GM10248 (cell line): Measurements from ENCODE around the gene SPRR4.

Source experiments
- CTCF ChIA-PET: fragments of 300-600 bp; sonication (Branson Sonifier 250); formaldehyde crosslinking; extraction: SDS; loops from one replicate; lab custom pipeline; 2021; ENCODE audit warnings: antibody characterized with exemption; lab: Yijun Ruan, JAX
- POLR2A ChIA-PET: fragments of 350-650 bp; sonication (Branson Sonifier 250); formaldehyde crosslinking; extraction: SDS; loops from one replicate; lab custom pipeline; 2020; ENCODE audit warnings: antibody characterized with exemption; lab: Yijun Ruan, JAX
- DNase-seq: peaks from one replicate; pipeline ENCODE4 v3.0.0; 2012; ENCODE audit errors: extremely low spot score
- CTCF ChIP-seq: IDR thresholded peaks from 2 replicates; pipeline ENCODE4 v1.5.1; 2012; ENCODE audit warnings: mild to moderate bottlenecking, low read depth; ENCODE audit errors: extremely low read depth, missing control alignments, control extremely low read depth

Gene SPRR4

GRCh38 chr1:152982076-152982475, 11.6 kb downstream of the SPRR4 start:
- ChIA-PET CTCF (interaction anchor here (2.4 kb wide), 1 partner anchor 10 kb away, joined by 7 read pairs; no protein-coding TSS in a partner anchor), POLR2A (no interaction called here)
- DNase-seq: no peak
- no peak for TF ChIP-seq CTCF

GRCh38 chr1:152983234-152983633, 12.8 kb downstream of the SPRR4 start:
- ChIA-PET CTCF (interaction anchor here (1.8 kb wide), 1 partner anchor 16 kb away, joined by 4 read pairs; no protein-coding TSS in a partner anchor), POLR2A (no interaction called here)
- TF ChIP-seq CTCF: no peak
- DNase-seq: no peak

- no peak for DNase-seq
- ChIA-PET POLR2A (no interaction called here), CTCF (interaction anchor here (1.8 kb wide), 1 partner anchor 16 kb away, joined by 4 read pairs; no protein-coding TSS in a partner anchor)
- TF ChIP-seq CTCF: no peak
Observed at GRCh38 chr1:152983743-152984142, 13.3 kb downstream of the SPRR4 start, which contains the start of gene SPRR1A. Gene SPRR1A, plus strand, starts transcription at chr1:152984081. Its CDS starts 1,150 bp downstream, at chr1:152985231.

- CTCF ChIA-PET: no interaction called here
- DNase-seq: no peak
- POLR2A ChIA-PET: no interaction called here
- no peak for TF ChIP-seq CTCF
Observed at GRCh38 chr1:152986578-152986977, 16.1 kb downstream of the SPRR4 start.

- POLR2A ChIA-PET: no interaction called here
- DNase-seq: no peak
- no peak for TF ChIP-seq CTCF
Observed at GRCh38 chr1:152993186-152993585, 22.7 kb downstream of the SPRR4 start.

GRCh38 chr1:152995842-152996241, 25.4 kb downstream of the SPRR4 start:
- ChIA-PET POLR2A (no interaction called here), CTCF (no interaction called here)
- DNase-seq: no peak
- TF ChIP-seq CTCF: no peak

More at GRCh38 chr1:152993186-152993585, 22.7 kb downstream of the SPRR4 start:
- CTCF ChIA-PET: no interaction called here
